H9 (cell line): Measurements from ENCODE around the gene TDRD1. TPM values are rescaled to one million over a fixed set of nuclear protein-coding genes. Genes with fewer than 3 reads are reported as not detected.

Experiments
- DNase-seq: peaks from one replicate; pipeline ENCODE4 v3.0.0-alpha.2; 2017
- H2AFZ ChIP-seq: one replicate; pipeline ENCODE4 v1.6.1; 2013; ENCODE audit warnings: mild to moderate bottlenecking, low read length, control low read depth, moderate library complexity
- H2AK5ac ChIP-seq: 2 replicates; pipeline ENCODE4 v1.6.1; 2013; ENCODE audit warnings: low read length, control low read depth, mixed read lengths; ENCODE audit not compliant: insufficient read length
- H2BK120ac ChIP-seq: one replicate; pipeline ENCODE4 v1.6.1; 2013; ENCODE audit warnings: low read depth, mild to moderate bottlenecking, low read length, control low read depth, inconsistent platforms; ENCODE audit not compliant: poor library complexity, severe bottlenecking
- H2BK12ac ChIP-seq: 2 replicates; pipeline ENCODE4 v1.6.1; 2013; ENCODE audit warnings: low read length, control low read depth, mixed read lengths, low read depth; ENCODE audit not compliant: insufficient read length
- H2BK15ac ChIP-seq: 2 replicates; pipeline ENCODE4 v1.6.1; 2013; ENCODE audit warnings: low read depth, low read length, control low read depth
- H2BK20ac ChIP-seq: one replicate; pipeline ENCODE4 v1.6.1; 2013; ENCODE audit warnings: low read depth, mild to moderate bottlenecking, low read length, control low read depth, inconsistent platforms; ENCODE audit not compliant: poor library complexity, severe bottlenecking
- H2BK5ac ChIP-seq: 2 replicates; pipeline ENCODE4 v1.6.1; 2013; ENCODE audit warnings: low read length, control low read depth, mixed read lengths; ENCODE audit not compliant: insufficient read length
- H3K14ac ChIP-seq: 2 replicates; pipeline ENCODE4 v1.6.1; 2013; ENCODE audit warnings: low read length, control low read depth; ENCODE audit not compliant: insufficient read depth
- H3K18ac ChIP-seq: 2 replicates; pipeline ENCODE4 v1.6.1; 2013; ENCODE audit warnings: low read depth, mild to moderate bottlenecking, mixed read lengths, low read length, control low read depth; ENCODE audit not compliant: insufficient read length
- H3K23ac ChIP-seq: 2 replicates; pipeline ENCODE4 v1.6.1; 2013; ENCODE audit warnings: low read length, control low read depth, mixed read lengths, low read depth; ENCODE audit not compliant: insufficient read length
- H3K23me2 ChIP-seq: 2 replicates; pipeline ENCODE4 v1.6.1; 2013; ENCODE audit warnings: low read depth, mild to moderate bottlenecking, mixed read lengths, low read length, control low read depth; ENCODE audit not compliant: insufficient read length, poor library complexity, severe bottlenecking
- H3K27ac ChIP-seq: 2 replicates; pipeline ENCODE4 v1.5.1; 2013; ENCODE audit warnings: low read length, control low read depth, mixed read lengths, low read depth; ENCODE audit not compliant: insufficient read length
- H3K27me3 ChIP-seq: 2 replicates; pipeline ENCODE4 v1.6.1; 2013; ENCODE audit warnings: low read length, control low read depth, inconsistent platforms; ENCODE audit not compliant: insufficient read depth
- H3K4ac ChIP-seq: 2 replicates; pipeline ENCODE4 v1.6.1; 2013; ENCODE audit warnings: low read depth, mild to moderate bottlenecking, control low read depth, inconsistent platforms, low read length, moderate library complexity
- H3K4me1 ChIP-seq: 2 replicates; pipeline ENCODE4 v1.6.1; 2013; ENCODE audit warnings: low read length, control low read depth, inconsistent platforms; ENCODE audit not compliant: insufficient read depth
- H3K4me2 ChIP-seq: 2 replicates; pipeline ENCODE4 v1.6.1; 2013; ENCODE audit warnings: low read length, control low read depth, mixed read lengths; ENCODE audit not compliant: insufficient read length, insufficient read depth
- H3K56ac ChIP-seq: 2 replicates; pipeline ENCODE4 v1.6.1; 2013; ENCODE audit warnings: low read depth, mild to moderate bottlenecking, mixed read lengths, low read length, control low read depth; ENCODE audit not compliant: insufficient read length
- H3K79me1 ChIP-seq: 2 replicates; pipeline ENCODE4 v1.6.1; 2013; ENCODE audit warnings: low read depth, mild to moderate bottlenecking, moderate library complexity, low read length, control low read depth, inconsistent platforms; ENCODE audit not compliant: insufficient read depth, poor library complexity, severe bottlenecking
- H3K79me2 ChIP-seq: 2 replicates; pipeline ENCODE4 v1.6.1; 2013; ENCODE audit warnings: low read length, control low read depth, inconsistent platforms; ENCODE audit not compliant: insufficient read depth
- H3K9ac ChIP-seq: 2 replicates; pipeline ENCODE4 v1.6.1; 2013; ENCODE audit warnings: low read length, control low read depth, mixed read lengths; ENCODE audit not compliant: insufficient read length; ENCODE audit errors: extremely low read depth
- H3K9me3 ChIP-seq: one replicate; pipeline ENCODE4 v1.6.1; 2013; ENCODE audit warnings: low read depth, low read length, inconsistent platforms; ENCODE audit not compliant: control insufficient read depth
- H3T11ph ChIP-seq: one replicate; pipeline ENCODE4 v1.6.1; 2013; ENCODE audit warnings: mild to moderate bottlenecking, low read length, control low read depth, inconsistent platforms
- H4K20me1 ChIP-seq: one replicate; pipeline ENCODE4 v1.6.1; 2013; ENCODE audit not compliant: control insufficient read depth, insufficient read length, insufficient read depth
- H4K5ac ChIP-seq: 2 replicates; pipeline ENCODE4 v1.6.1; 2013; ENCODE audit warnings: low read depth, mild to moderate bottlenecking, mixed read lengths, low read length, control low read depth; ENCODE audit not compliant: insufficient read length
- H4K8ac ChIP-seq: replicated peaks from 2 replicates; pipeline ENCODE4 v1.6.1; 2013; ENCODE audit warnings: low read length, control low read depth, mixed read lengths, low read depth; ENCODE audit not compliant: insufficient read length
- H4K91ac ChIP-seq: 2 replicates; pipeline ENCODE4 v1.6.1; 2013; ENCODE audit warnings: low read depth, mild to moderate bottlenecking, moderate library complexity, mixed read lengths, low read length, control low read depth; ENCODE audit not compliant: insufficient read length
- H3K27ac Mint-ChIP-seq, 3 experiments: 2 replicates in 2 of 3; 3 replicates in 1 of 3; pipeline ENCODE4 v1.8.0; 2020 to 2021; ENCODE audit warnings: mixed read lengths in 3 of 3, mild to moderate bottlenecking in 1 of 3, moderate library complexity in 1 of 3
- H3K27me3 Mint-ChIP-seq: 2 replicates; pipeline ENCODE4 v1.8.0; 2021; ENCODE audit warnings: low read depth, mild to moderate bottlenecking, moderate library complexity, mixed read lengths
- H3K36me3 Mint-ChIP-seq, 3 experiments: 2 replicates in 2 of 3; 3 replicates in 1 of 3; pipeline ENCODE4 v1.8.0; 2020 to 2021; ENCODE audit warnings: low read depth in 3 of 3, mixed read lengths in 3 of 3; ENCODE audit not compliant: insufficient read depth in 1 of 3
- H3K4me1 Mint-ChIP-seq, 2 experiments: 2 replicates each; pipeline ENCODE4 v1.8.0; 2020; ENCODE audit warnings: mixed read lengths in 2 of 2
- H3K4me3 Mint-ChIP-seq, 2 experiments: 2 replicates in 1 of 2; 3 replicates in 1 of 2; pipeline ENCODE4 v1.8.0; 2020 to 2021; ENCODE audit warnings: mild to moderate bottlenecking in 2 of 2, mixed read lengths in 2 of 2, moderate library complexity in 1 of 2
- H3K9me3 Mint-ChIP-seq, 2 experiments: 2 replicates in 1 of 2; 3 replicates in 1 of 2; pipeline ENCODE4 v1.8.0; 2020; ENCODE audit warnings: mild to moderate bottlenecking in 2 of 2, mixed read lengths in 2 of 2, moderate library complexity in 1 of 2
- WGBS: extraction: QIAGEN DNeasy Blood & Tissue Kit; methylation state at CpG from one replicate; pipeline ENCODE4 v1.1.7; 2013; ENCODE audit warnings: missing lambda C conversion rate, low lambda C conversion rate, mixed read lengths; ENCODE audit not compliant: insufficient read length; ENCODE audit errors: extremely low coverage; 5-methylcytosine and 5-hydroxymethylcytosine counted together
- total RNA-seq: library from RNA; stranded (reverse); gene quantifications from 2 replicates; pipeline ENCODE4 v1.2.1, GENCODE V29; 2021
- TF ChIP-seq, protein P1 (sequence below): fragments of 200-600 bp; sonication (generic); conservative IDR thresholded peaks from 3 replicates; pipeline ENCODE4 v1.8.0; 2021; ENCODE audit warnings: antibody characterized with exemption, mild to moderate bottlenecking

Gene TDRD1
- total RNA-seq, 1 experiment from 2014 or later = 0.15 TPM

DNA sequence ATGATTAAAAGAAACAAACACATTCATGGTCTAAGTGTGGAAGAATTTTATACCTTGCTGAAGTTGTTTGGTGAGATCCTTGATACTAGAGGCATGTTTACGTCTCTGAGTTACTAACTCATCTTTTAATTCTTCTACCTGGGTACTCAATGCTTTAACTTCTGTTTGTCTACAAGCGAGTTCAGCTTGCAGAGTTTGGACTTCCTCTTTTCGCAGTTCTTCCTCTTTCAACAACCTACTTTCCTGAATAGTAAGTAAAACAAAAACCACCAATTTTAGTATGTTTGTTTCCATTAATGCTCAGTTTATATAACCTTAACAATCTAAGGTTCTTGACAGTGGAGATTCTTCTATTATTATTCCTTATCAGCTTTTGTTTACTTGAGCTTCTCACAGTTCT lies 48.1 kb upstream of the TDRD1 start:
- Histone ChIP-seq H4K5ac (no peak overlapping the region), H2BK20ac (no peak overlapping the region)
- no CpG with 5 or more reads among the region's 3 CpGs for WGBS

More for the DNA sequence above, 48.1 kb upstream of the TDRD1 start:
- Histone ChIP-seq H2BK120ac (no peak overlapping the region), H4K91ac (no peak overlapping the region), H3K79me2 (no peaks in the 10 kb centered on the region), H3K4ac (no peak overlapping the region), H3K9me3 (no peaks in the 10 kb centered on the region), H4K20me1 (no peaks in the 10 kb centered on the region), H4K8ac (no peak overlapping the region), H3K23ac (no peak overlapping the region), H3K18ac (no peak overlapping the region), H3K27me3 (no peaks in the 10 kb centered on the region), H3T11ph (no peak overlapping the region), H3K4me2 (no peak overlapping the region), H3K14ac (no peak overlapping the region), H2BK12ac (no peak overlapping the region), H2AK5ac (no peak overlapping the region), H3K9ac (no peak overlapping the region), H2BK5ac (no peak overlapping the region), H3K27ac (no peak overlapping the region), H3K56ac (no peak overlapping the region), H3K79me1 (no peaks in the 10 kb centered on the region), H3K4me1 (no peaks in the 10 kb centered on the region), H3K23me2 (no peaks in the 10 kb centered on the region), H2BK15ac (no peak overlapping the region), H2AFZ (no peak overlapping the region)
- peaks cover 11 to 68% (median 61%) of the 10 kb centered on the region in 3 experiments for H3K36me3 Mint-ChIP-seq
- no peak overlapping the region for H3K4me3 Mint-ChIP-seq
- H3K27ac Mint-ChIP-seq = no peak overlapping the region
- no peak for DNase-seq
- H3K9me3 Mint-ChIP-seq = no peaks in the 10 kb centered on the region
- TF ChIP-seq, protein P1, sequence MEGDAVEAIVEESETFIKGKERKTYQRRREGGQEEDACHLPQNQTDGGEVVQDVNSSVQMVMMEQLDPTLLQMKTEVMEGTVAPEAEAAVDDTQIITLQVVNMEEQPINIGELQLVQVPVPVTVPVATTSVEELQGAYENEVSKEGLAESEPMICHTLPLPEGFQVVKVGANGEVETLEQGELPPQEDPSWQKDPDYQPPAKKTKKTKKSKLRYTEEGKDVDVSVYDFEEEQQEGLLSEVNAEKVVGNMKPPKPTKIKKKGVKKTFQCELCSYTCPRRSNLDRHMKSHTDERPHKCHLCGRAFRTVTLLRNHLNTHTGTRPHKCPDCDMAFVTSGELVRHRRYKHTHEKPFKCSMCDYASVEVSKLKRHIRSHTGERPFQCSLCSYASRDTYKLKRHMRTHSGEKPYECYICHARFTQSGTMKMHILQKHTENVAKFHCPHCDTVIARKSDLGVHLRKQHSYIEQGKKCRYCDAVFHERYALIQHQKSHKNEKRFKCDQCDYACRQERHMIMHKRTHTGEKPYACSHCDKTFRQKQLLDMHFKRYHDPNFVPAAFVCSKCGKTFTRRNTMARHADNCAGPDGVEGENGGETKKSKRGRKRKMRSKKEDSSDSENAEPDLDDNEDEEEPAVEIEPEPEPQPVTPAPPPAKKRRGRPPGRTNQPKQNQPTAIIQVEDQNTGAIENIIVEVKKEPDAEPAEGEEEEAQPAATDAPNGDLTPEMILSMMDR = no peak
- H3K4me1 Mint-ChIP-seq = no peaks in the 10 kb centered on the region
- no peaks in the 10 kb centered on the region for H3K27me3 Mint-ChIP-seq
